ENCODE measurements around the gene DPYSL4. TPM values are rescaled to one million over a fixed set of nuclear protein-coding genes. Genes with fewer than 3 reads are reported as not detected.

Gene DPYSL4
- total RNA-seq, 1 experiment from 2014 or later: 0.21 TPM

GRCh38 chr10:132145002-132145401 is 41.7 kb upstream of the DPYSL4 start:
- intact Hi-C loops (cut with micrococcal nuclease): loop anchor here (10.0 kb wide), 1 partner anchor 120 kb away; no protein-coding TSS in a partner anchor

GRCh38 chr10:132145521-132146185 is 41.1 kb upstream of the DPYSL4 start:
- BruUV-seq (replicated peaks): no TSS peak
- H3K36me3 Mint-ChIP-seq (ENCODE audit: insufficient read depth, unreplicated experiment): no peaks in the 10 kb centered on the region
- ChIA-PET POLR2A (no interaction called here), CTCF (interaction anchor here (0.6 to 1.1 kb wide), 4 partner anchors 138 to 929 kb away, joined by 3 read pairs; no protein-coding TSS in a partner anchor)
- H3K27me3 Mint-ChIP-seq (ENCODE audit: insufficient read depth, unreplicated experiment): no peaks in the 10 kb centered on the region
- intact Hi-C loops (cut with micrococcal nuclease): loop anchor here (10.0 kb wide), 1 partner anchor 121 kb away; no protein-coding TSS in a partner anchor
- H3K27ac Mint-ChIP-seq (ENCODE audit: low read depth, unreplicated experiment): no peak overlapping the region
- TF ChIP-seq CTCF (IDR thresholded peaks at IDR 0.05; ENCODE audit: unreplicated experiment): no peak
- DNase-seq (ENCODE audit: unreplicated experiment): no peak
- no peak overlapping the region for H3K4me3 Mint-ChIP-seq (ENCODE audit: unreplicated experiment)
- H3K4me1 Mint-ChIP-seq (ENCODE audit: insufficient read depth, unreplicated experiment): no peaks in the 10 kb centered on the region
- no peaks in the 10 kb centered on the region for H3K9me3 Mint-ChIP-seq (ENCODE audit: unreplicated experiment)

More at GRCh38 chr10:132145002-132145401, 41.7 kb upstream of the DPYSL4 start:
- no peaks in the 10 kb centered on the region for H3K27me3 Mint-ChIP-seq (ENCODE audit: insufficient read depth, unreplicated experiment)
- ChIA-PET CTCF (interaction anchor here (0.6 to 1.1 kb wide), 4 partner anchors 137 to 928 kb away, joined by 3 read pairs; no protein-coding TSS in a partner anchor), POLR2A (no interaction called here)
- TF ChIP-seq CTCF (IDR thresholded peaks at IDR 0.05; ENCODE audit: unreplicated experiment): no peak
- no peak overlapping the region for H3K27ac Mint-ChIP-seq (ENCODE audit: low read depth, unreplicated experiment)
- DNase-seq (ENCODE audit: unreplicated experiment): no peak
- H3K9me3 Mint-ChIP-seq (ENCODE audit: unreplicated experiment): no peaks in the 10 kb centered on the region
- no TSS peak for BruUV-seq (replicated peaks)
- H3K4me3 Mint-ChIP-seq (ENCODE audit: unreplicated experiment): no peak overlapping the region
- H3K4me1 Mint-ChIP-seq (ENCODE audit: insufficient read depth, unreplicated experiment): no peaks in the 10 kb centered on the region
- H3K36me3 Mint-ChIP-seq (ENCODE audit: insufficient read depth, unreplicated experiment): no peaks in the 10 kb centered on the region

GRCh38 chr10:132146271-132146671 is 40.5 kb upstream of the DPYSL4 start:
- ChIA-PET POLR2A (no interaction called here), CTCF (interaction anchor here (0.7 kb wide), 1 partner anchor 260 kb away, joined by 3 read pairs; no protein-coding TSS in a partner anchor)
- BruUV-seq (replicated peaks): no TSS peak
- no peaks in the 10 kb centered on the region for H3K36me3 Mint-ChIP-seq (ENCODE audit: insufficient read depth, unreplicated experiment)
- H3K4me3 Mint-ChIP-seq (ENCODE audit: unreplicated experiment): no peak overlapping the region
- no peaks in the 10 kb centered on the region for H3K9me3 Mint-ChIP-seq (ENCODE audit: unreplicated experiment)
- H3K27ac Mint-ChIP-seq (ENCODE audit: low read depth, unreplicated experiment): no peak overlapping the region
- H3K27me3 Mint-ChIP-seq (ENCODE audit: insufficient read depth, unreplicated experiment): no peaks in the 10 kb centered on the region
- H3K4me1 Mint-ChIP-seq (ENCODE audit: insufficient read depth, unreplicated experiment): no peaks in the 10 kb centered on the region
- DNase-seq (ENCODE audit: unreplicated experiment): no peak
- intact Hi-C loops (cut with micrococcal nuclease): loop anchor here (10.0 kb wide), 1 partner anchor 121 kb away; no protein-coding TSS in a partner anchor
- TF ChIP-seq CTCF (IDR thresholded peaks at IDR 0.05; ENCODE audit: unreplicated experiment): no peak

GRCh38 chr10:132146941-132147915 is 39.5 kb upstream of the DPYSL4 start:
- ChIA-PET POLR2A (no interaction called here), CTCF (no interaction called here)
- Mint-ChIP-seq H3K4me1 (ENCODE audit: insufficient read depth, unreplicated experiment) (no peaks in the 10 kb centered on the region), H3K27me3 (ENCODE audit: insufficient read depth, unreplicated experiment) (no peaks in the 10 kb centered on the region), H3K36me3 (ENCODE audit: insufficient read depth, unreplicated experiment) (no peaks in the 10 kb centered on the region), H3K9me3 (ENCODE audit: unreplicated experiment) (no peaks in the 10 kb centered on the region), H3K27ac (ENCODE audit: low read depth, unreplicated experiment) (no peak overlapping the region), H3K4me3 (ENCODE audit: unreplicated experiment) (no peak overlapping the region)
- intact Hi-C loops (cut with micrococcal nuclease): loop anchor here (10.0 kb wide), 1 partner anchor 122 kb away; no protein-coding TSS in a partner anchor
- no TSS peak for BruUV-seq (replicated peaks)
- TF ChIP-seq CTCF (IDR thresholded peaks at IDR 0.05; ENCODE audit: unreplicated experiment): no peak
- no peak for DNase-seq (ENCODE audit: unreplicated experiment)

Data from MCF 10A (cell line).